Activated CD4-positive, alpha-beta T cell treated with anti-CD3 and anti-CD28 coated beads, Interleukin-2, Interleukin-6, amounts not matched to agents 100 ng/mL and 50 ng/mL, durations not matched to agents 16 hours and 8 hours (primary cell): ENCODE data around the gene TUBGCP3.

Experiments used
- DNase-seq: peaks from one replicate; pipeline ENCODE4 v3.0.0-alpha.2; 2020

The TUBGCP3 gene

GRCh38 chr13:112450118-112450903 is 137.6 kb downstream of the TUBGCP3 start:
- no peak for DNase-seq

- no peak for DNase-seq
Observed at GRCh38 chr13:112449545-112449930, 138.4 kb downstream of the TUBGCP3 start.

GRCh38 chr13:112448621-112449544 is 139.1 kb downstream of the TUBGCP3 start:
- no peak for DNase-seq

- no peak for DNase-seq
Observed at GRCh38 chr13:112447761-112448603, 140.0 kb downstream of the TUBGCP3 start.

- no peak for DNase-seq
Observed at GRCh38 chr13:112447306-112447705, 140.6 kb downstream of the TUBGCP3 start.

GRCh38 chr13:112446867-112447266 is 141.1 kb downstream of the TUBGCP3 start:
- no peak for DNase-seq

- DNase-seq = no peak
Observed at GRCh38 chr13:112446347-112446861, 141.5 kb downstream of the TUBGCP3 start.

GRCh38 chr13:112445411-112446271 is 142.3 kb downstream of the TUBGCP3 start:
- DNase-seq = no peak

- DNase-seq = no peak
Observed at GRCh38 chr13:112444416-112445399, 143.2 kb downstream of the TUBGCP3 start.

GRCh38 chr13:112443995-112444311 is 144.0 kb downstream of the TUBGCP3 start:
- peak; percentile 75 for DNase-seq

GRCh38 chr13:112443191-112443994 is 144.6 kb downstream of the TUBGCP3 start:
- peak; percentile 7 for DNase-seq

- no peak for DNase-seq
Observed at GRCh38 chr13:112442483-112443090, 145.4 kb downstream of the TUBGCP3 start.

GRCh38 chr13:112441779-112442310 is 146.1 kb downstream of the TUBGCP3 start:
- DNase-seq = no peak

- DNase-seq = no peak
Observed at GRCh38 chr13:112441226-112441625, 146.7 kb downstream of the TUBGCP3 start.

GRCh38 chr13:112438515-112438914 is 149.4 kb downstream of the TUBGCP3 start:
- no peak for DNase-seq

GRCh38 chr13:112438094-112438493 is 149.9 kb downstream of the TUBGCP3 start:
- no peak for DNase-seq

GRCh38 chr13:112435973-112436372 is 152.0 kb downstream of the TUBGCP3 start:
- no peak for DNase-seq
